Fibroblast of the aortic adventitia (primary cell): ENCODE results near the gene C2CD2L. TPM values are rescaled to one million over a fixed set of nuclear protein-coding genes. Genes with fewer than 3 reads are reported as not detected.

Experiments used
- DNase-seq: peaks from one replicate; pipeline ENCODE4 v3.0.0-alpha.2; 2010; ENCODE audit warnings: low read depth
- H3K4me3 ChIP-seq: 2 replicates; pipeline ENCODE4 v1.5.1; 2011; ENCODE audit warnings: low read depth, mild to moderate bottlenecking, control low read depth, low read length, moderate library complexity
- total RNA-seq: library from RNA; depleted of rRNA; stranded (reverse); fragments of >200 nt; gene quantifications from 2 replicates; pipeline ENCODE4 v1.2.3, GENCODE V29; 2012; ENCODE audit warnings: low replicate concordance
- TF ChIP-seq, protein P1 (sequence below): IDR thresholded peaks from 2 replicates; pipeline ENCODE4 v1.5.1; 2011; ENCODE audit warnings: mild to moderate bottlenecking, low read length, control low read depth, inconsistent platforms; ENCODE audit not compliant: insufficient read depth

C2CD2L gene
- total RNA-seq, 1 donor, result 4.9 TPM

DNA sequence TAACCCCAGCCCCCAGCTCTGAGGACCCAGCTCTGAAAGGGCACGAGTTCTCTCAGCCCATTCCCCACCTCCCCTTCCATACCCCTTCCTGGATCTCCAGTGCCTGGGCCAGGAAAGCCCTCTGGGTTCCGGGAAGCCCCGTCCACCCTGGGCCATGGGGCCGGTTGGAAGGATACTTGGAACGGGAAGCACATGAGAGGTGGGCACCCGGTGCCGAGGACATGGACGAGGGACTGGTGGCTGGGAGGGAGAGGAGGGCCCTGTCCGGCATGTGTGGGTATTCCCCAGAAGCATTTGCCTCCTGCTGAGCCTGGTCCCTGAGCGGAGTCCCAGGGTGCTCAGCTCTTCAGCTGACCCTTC lies 9.1 kb downstream of the C2CD2L start:
- TF ChIP-seq, protein P1, sequence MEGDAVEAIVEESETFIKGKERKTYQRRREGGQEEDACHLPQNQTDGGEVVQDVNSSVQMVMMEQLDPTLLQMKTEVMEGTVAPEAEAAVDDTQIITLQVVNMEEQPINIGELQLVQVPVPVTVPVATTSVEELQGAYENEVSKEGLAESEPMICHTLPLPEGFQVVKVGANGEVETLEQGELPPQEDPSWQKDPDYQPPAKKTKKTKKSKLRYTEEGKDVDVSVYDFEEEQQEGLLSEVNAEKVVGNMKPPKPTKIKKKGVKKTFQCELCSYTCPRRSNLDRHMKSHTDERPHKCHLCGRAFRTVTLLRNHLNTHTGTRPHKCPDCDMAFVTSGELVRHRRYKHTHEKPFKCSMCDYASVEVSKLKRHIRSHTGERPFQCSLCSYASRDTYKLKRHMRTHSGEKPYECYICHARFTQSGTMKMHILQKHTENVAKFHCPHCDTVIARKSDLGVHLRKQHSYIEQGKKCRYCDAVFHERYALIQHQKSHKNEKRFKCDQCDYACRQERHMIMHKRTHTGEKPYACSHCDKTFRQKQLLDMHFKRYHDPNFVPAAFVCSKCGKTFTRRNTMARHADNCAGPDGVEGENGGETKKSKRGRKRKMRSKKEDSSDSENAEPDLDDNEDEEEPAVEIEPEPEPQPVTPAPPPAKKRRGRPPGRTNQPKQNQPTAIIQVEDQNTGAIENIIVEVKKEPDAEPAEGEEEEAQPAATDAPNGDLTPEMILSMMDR, result no peak
- H3K4me3 ChIP-seq, result no peak overlapping the region
- DNase-seq, result no peak

DNA sequence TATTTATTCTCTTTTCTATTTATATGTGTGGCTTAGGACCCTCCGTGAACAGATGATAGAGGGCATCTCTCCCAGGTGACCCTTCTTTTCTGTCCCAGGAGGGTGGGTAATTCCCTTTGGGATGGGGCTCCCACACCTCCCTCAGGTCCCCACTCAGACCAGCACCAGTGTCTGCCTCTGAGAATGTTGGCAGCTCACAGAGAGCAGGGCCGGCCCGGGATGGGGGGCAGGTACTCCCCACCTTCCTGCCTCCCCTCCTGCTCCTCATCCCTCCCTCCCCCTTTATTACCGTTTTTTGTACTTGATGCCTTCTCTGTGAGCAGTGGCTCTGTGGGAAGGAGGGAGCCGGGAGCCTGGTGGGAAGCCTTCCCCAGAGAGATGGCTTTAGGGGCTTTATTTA lies 9.5 kb downstream of the C2CD2L start:
- TF ChIP-seq, protein P1, result no peak
- DNase-seq, result no peak
- H3K4me3 ChIP-seq, result no peak overlapping the region

DNA sequence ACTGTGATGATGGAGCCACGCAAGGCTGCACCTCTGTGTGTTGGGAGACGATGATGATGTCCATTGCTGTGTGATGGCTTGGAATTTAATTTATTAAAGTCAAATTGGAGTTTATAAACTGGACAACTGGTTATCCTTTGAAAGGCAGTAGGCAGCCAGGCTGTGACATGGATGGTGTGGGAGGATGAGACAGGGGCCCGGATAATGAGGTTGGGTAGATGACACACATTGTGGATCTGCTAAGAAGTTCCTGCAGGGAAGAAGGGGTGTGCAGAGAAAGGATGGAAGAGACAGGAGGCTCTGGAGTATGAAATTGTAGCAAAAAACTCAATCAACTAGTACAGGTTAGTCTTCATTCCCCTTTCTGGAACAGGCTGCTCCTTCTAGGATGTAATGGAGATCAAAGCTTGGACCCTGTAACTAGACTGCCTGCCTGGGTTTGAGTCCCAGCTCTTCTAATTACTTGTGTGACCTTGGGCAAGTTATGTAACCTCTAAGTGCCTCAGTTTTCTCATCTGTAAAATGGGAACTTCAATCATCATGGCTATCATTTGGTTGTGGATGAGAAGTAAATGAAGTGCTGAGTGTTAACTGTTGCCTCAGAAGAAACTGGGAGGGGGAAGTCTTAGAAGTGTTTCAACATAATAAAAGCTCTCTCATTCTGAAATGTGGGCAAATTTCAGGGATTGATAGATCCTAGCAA lies 10.0 kb downstream of the C2CD2L start:
- DNase-seq, result no peak
- TF ChIP-seq, protein P1, result no peak
- no peak overlapping the region for H3K4me3 ChIP-seq

DNA sequence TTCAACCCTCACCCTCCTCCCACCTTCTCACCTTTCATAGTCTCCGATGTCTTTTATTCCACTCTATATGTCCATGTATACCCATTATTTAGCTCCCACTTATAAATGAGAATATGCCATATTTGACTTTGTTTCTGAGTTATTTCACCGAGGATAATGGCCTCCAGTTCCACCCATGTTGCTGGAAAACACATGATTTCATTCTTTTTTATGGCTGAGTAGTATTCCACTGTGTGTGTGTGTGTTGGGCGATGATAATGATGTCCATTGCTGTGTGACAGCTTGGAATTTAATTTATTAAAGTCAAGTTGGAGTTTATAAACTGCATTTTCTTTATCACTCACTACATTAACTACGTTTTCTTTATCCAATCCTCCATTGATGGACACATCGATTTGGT lies 11.1 kb downstream of the C2CD2L start:
- no peak for DNase-seq
- TF ChIP-seq, protein P1, result no peak
- no peak overlapping the region for H3K4me3 ChIP-seq

DNA sequence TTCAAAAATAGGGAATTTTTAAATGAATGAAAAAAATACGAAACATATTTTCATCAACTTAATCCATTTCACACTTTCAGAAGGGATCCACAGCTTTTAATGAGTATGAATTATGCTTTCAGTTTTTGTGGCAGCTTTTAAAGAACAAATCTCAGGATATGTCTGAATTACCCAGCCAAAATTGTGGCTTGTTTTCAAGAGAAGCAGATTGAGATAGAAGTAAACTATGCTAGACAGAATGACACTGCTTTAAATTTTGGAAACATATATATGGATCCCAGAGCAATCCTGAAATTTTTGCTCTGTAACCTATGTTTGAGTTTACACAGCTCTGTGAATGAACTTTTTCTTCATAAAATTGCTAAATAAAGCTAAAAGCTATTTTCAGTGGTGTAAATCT lies 11.8 kb downstream of the C2CD2L start:
- H3K4me3 ChIP-seq, result no peak overlapping the region
- TF ChIP-seq, protein P1, result no peak
- DNase-seq, result no peak

DNA sequence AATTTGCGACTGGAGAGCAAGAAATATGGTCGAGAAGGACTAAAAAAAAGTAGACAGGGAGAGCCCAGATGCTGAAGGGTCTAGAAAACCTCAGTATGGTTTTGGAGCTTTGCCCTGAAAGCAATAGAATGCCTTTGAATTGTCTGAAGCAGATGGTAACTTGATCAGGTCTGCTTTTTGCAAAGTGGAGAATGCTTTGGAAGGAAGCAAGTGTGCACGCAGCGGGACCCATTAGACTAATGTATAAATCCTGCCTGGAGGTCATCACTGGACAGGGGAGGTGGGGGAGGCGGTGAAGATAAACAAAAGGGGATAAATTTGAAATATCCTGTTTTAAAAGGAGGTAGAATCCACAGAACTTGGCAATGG lies 13.5 kb downstream of the C2CD2L start:
- H3K4me3 ChIP-seq, result peak overlapping the region; percentile 74
- peak; percentile 64 for DNase-seq
- TF ChIP-seq, protein P1, result no peak
